DOHH2 (cell line): ENCODE data around the gene SELP.

Experiments
- H3F3A ChIP-seq: fragments of 200-600 bp; sonication (generic), shearing (Covaris generic); 2 replicates; pipeline ENCODE4 v1.6.0; 2016; ENCODE audit warnings: antibody characterized with exemption, mild to moderate bottlenecking; ENCODE audit not compliant: control insufficient read depth, insufficient read depth
- H3K27ac ChIP-seq: fragments of 200-600 bp; sonication (generic); 2 replicates; pipeline ENCODE4 v1.5.1; 2014; ENCODE audit warnings: low read depth, mild to moderate bottlenecking, low read length, moderate library complexity
- H3K27me3 ChIP-seq: fragments of 200-600 bp; sonication (generic); 2 replicates; pipeline ENCODE4 v1.6.1; 2014; ENCODE audit warnings: mild to moderate bottlenecking, low read length, mixed read lengths; ENCODE audit not compliant: control insufficient read depth
- H3K36me3 ChIP-seq: fragments of 200-600 bp; sonication (generic); 2 replicates; pipeline ENCODE4 v1.6.1; 2014; ENCODE audit warnings: mild to moderate bottlenecking, low read length, moderate library complexity, mixed read lengths; ENCODE audit not compliant: control insufficient read depth
- H3K4me1 ChIP-seq: fragments of 200-600 bp; sonication (generic); 2 replicates; pipeline ENCODE4 v1.6.1; 2014; ENCODE audit warnings: mild to moderate bottlenecking, low read length, mixed read lengths; ENCODE audit not compliant: control insufficient read depth
- H3K4me2 ChIP-seq: fragments of 200-600 bp; sonication (generic); 2 replicates; pipeline ENCODE4 v1.6.0; 2014; ENCODE audit warnings: mild to moderate bottlenecking, low read length, moderate library complexity
- H3K4me3 ChIP-seq: fragments of 200-600 bp; sonication (generic); 2 replicates; pipeline ENCODE4 v1.5.1; 2014; ENCODE audit warnings: mild to moderate bottlenecking, low read length, mixed read lengths
- H3K79me2 ChIP-seq: fragments of 200-600 bp; sonication (generic); 2 replicates; pipeline ENCODE4 v1.6.1; 2014; ENCODE audit warnings: mild to moderate bottlenecking, low read length, mixed read lengths; ENCODE audit not compliant: control insufficient read depth
- H3K9me2 ChIP-seq: fragments of 200-600 bp; sonication (generic); replicated peaks from 2 replicates; pipeline ENCODE4 v1.6.1; 2014; ENCODE audit warnings: mild to moderate bottlenecking, low read length, mixed read lengths; ENCODE audit not compliant: control insufficient read depth
- H3K9me3 ChIP-seq: fragments of 200-600 bp; sonication (generic); 2 replicates; pipeline ENCODE4 v1.6.1; 2014; ENCODE audit warnings: antibody characterized with exemption, low read length, mixed read lengths; ENCODE audit not compliant: control insufficient read depth, insufficient read depth
- H4K20me1 ChIP-seq: fragments of 200-600 bp; sonication (generic); 2 replicates; pipeline ENCODE4 v1.6.0; 2014; ENCODE audit warnings: low read depth, mild to moderate bottlenecking, antibody characterized with exemption, low read length, moderate library complexity; ENCODE audit not compliant: control insufficient read depth, insufficient read depth
- EZH2phosphoT487 ChIP-seq: fragments of 200-600 bp; sonication (generic); IDR thresholded peaks from 2 replicates; pipeline ENCODE4 v1.6.1; 2017; ENCODE audit warnings: borderline replicate concordance, mild to moderate bottlenecking, antibody characterized with exemption, low read length, moderate library complexity, mixed read lengths
- TF ChIP-seq, protein P1 (sequence below): fragments of 200-600 bp; sonication (generic); IDR thresholded peaks from one replicate; pipeline ENCODE4 v1.5.1; 2014; ENCODE audit warnings: antibody characterized with exemption, mild to moderate bottlenecking, low read depth, low read length; ENCODE audit not compliant: poor library complexity, severe bottlenecking

Gene SELP

GRCh38 chr1:169576935-169577331, 53.0 kb downstream of the SELP start:
- no peaks in the 10 kb centered on the region for H3K9me2 ChIP-seq
- no peaks in the 10 kb centered on the region for H3K4me1 ChIP-seq
- no peaks in the 10 kb centered on the region for H4K20me1 ChIP-seq
- no peak overlapping the region for H3K27ac ChIP-seq
- TF ChIP-seq, protein P1, sequence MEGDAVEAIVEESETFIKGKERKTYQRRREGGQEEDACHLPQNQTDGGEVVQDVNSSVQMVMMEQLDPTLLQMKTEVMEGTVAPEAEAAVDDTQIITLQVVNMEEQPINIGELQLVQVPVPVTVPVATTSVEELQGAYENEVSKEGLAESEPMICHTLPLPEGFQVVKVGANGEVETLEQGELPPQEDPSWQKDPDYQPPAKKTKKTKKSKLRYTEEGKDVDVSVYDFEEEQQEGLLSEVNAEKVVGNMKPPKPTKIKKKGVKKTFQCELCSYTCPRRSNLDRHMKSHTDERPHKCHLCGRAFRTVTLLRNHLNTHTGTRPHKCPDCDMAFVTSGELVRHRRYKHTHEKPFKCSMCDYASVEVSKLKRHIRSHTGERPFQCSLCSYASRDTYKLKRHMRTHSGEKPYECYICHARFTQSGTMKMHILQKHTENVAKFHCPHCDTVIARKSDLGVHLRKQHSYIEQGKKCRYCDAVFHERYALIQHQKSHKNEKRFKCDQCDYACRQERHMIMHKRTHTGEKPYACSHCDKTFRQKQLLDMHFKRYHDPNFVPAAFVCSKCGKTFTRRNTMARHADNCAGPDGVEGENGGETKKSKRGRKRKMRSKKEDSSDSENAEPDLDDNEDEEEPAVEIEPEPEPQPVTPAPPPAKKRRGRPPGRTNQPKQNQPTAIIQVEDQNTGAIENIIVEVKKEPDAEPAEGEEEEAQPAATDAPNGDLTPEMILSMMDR: no peak
- TF ChIP-seq EZH2phosphoT487: no peak
- no peaks in the 10 kb centered on the region; the same call in 1 of the 2 replicates for H3K9me3 ChIP-seq
- H3F3A ChIP-seq: no peaks in the 10 kb centered on the region
- H3K4me3 ChIP-seq: no peak overlapping the region
- no peak overlapping the region for H3K4me2 ChIP-seq
- H3K36me3 ChIP-seq: no peaks in the 10 kb centered on the region
- H3K27me3 ChIP-seq: peaks cover 33% of the 10 kb centered on the region
- H3K79me2 ChIP-seq: no peaks in the 10 kb centered on the region

- TF ChIP-seq, protein P1: no peak
- TF ChIP-seq EZH2phosphoT487: no peak
- Histone ChIP-seq H3K36me3 (no peaks in the 10 kb centered on the region), H4K20me1 (no peaks in the 10 kb centered on the region)
Measured at GRCh38 chr1:169576241-169576934, 53.5 kb downstream of the SELP start.

GRCh38 chr1:169574336-169574735, 55.6 kb downstream of the SELP start:
- Histone ChIP-seq H3K27ac (no peak overlapping the region), H3K4me2 (no peak overlapping the region), H3K9me3 (no peaks in the 10 kb centered on the region), H3K9me2 (no peaks in the 10 kb centered on the region), H3K27me3 (peaks cover 25% of the 10 kb centered on the region), H3K4me1 (no peaks in the 10 kb centered on the region), H3K36me3 (no peaks in the 10 kb centered on the region), H3K79me2 (no peaks in the 10 kb centered on the region), H4K20me1 (no peaks in the 10 kb centered on the region), H3K4me3 (no peak overlapping the region), H3F3A (no peaks in the 10 kb centered on the region)
- TF ChIP-seq, protein P1: no peak
- no peak for TF ChIP-seq EZH2phosphoT487

More at GRCh38 chr1:169576241-169576934, 53.5 kb downstream of the SELP start:
- no peaks in the 10 kb centered on the region for H3K79me2 ChIP-seq
- H3K4me1 ChIP-seq: no peaks in the 10 kb centered on the region
- peaks cover 29% of the 10 kb centered on the region for H3K27me3 ChIP-seq
- H3K4me3 ChIP-seq: no peak overlapping the region
- H3K4me2 ChIP-seq: no peak overlapping the region
- no peaks in the 10 kb centered on the region for H3F3A ChIP-seq
- H3K9me3 ChIP-seq: no peaks in the 10 kb centered on the region; the same call in 1 of the 2 replicates
- H3K9me2 ChIP-seq: no peaks in the 10 kb centered on the region
- H3K27ac ChIP-seq: no peak overlapping the region
